ENCODE results near the gene SRRM5.
"Not testable (repeated sequence)": the region's sequence is repeated elsewhere in the genome, so short reads cannot be mapped to it uniquely, and the experiment has no call there.

Gene SRRM5

GRCh38 chr19:43616954-43617353, 5.1 kb downstream of the SRRM5 start:
- DNase-seq, result no peak

- peak in 2 of 5 donors; percentile 13 to 63 for DNase-seq
Measured at GRCh38 chr19:43618921-43619261, 7.0 kb downstream of the SRRM5 start.

GRCh38 chr19:43619262-43620060, 7.6 kb downstream of the SRRM5 start, which contains the start of gene ZNF428:
ZNF428 (minus strand) TSS chr19:43619629; CDS start chr19:43614304, 5,325 bp downstream.
- DNase-seq, result peak; percentile 79 to 87 (median 80)

- peak in 3 of 5 donors; percentile 69 to 78 (median 76) for DNase-seq
Measured at GRCh38 chr19:43620061-43621001, 8.4 kb downstream of the SRRM5 start.

- DNase-seq, result no peak
Measured at GRCh38 chr19:43622070-43622469, 10.2 kb downstream of the SRRM5 start.

- no peak for DNase-seq
Measured at GRCh38 chr19:43622956-43623355, 11.1 kb downstream of the SRRM5 start.

GRCh38 chr19:43623889-43624670, 12.2 kb downstream of the SRRM5 start:
- no peak for DNase-seq

GRCh38 chr19:43624933-43625332, 13.0 kb downstream of the SRRM5 start:
- peak; percentile 75 to 86 (median 83) for DNase-seq

GRCh38 chr19:43625918-43626579, 14.2 kb downstream of the SRRM5 start:
- DNase-seq, result no peak

- DNase-seq, result no peak
Measured at GRCh38 chr19:43626838-43627237, 14.9 kb downstream of the SRRM5 start.

GRCh38 chr19:43628646-43629326, 16.9 kb downstream of the SRRM5 start:
- no peak for DNase-seq

GRCh38 chr19:43631491-43631890, 19.6 kb downstream of the SRRM5 start:
- no peak for DNase-seq

- DNase-seq, result no peak
Measured at GRCh38 chr19:43633520-43633919, 21.6 kb downstream of the SRRM5 start.

GRCh38 chr19:43634068-43634467, 22.2 kb downstream of the SRRM5 start:
- DNase-seq, result no peak

GRCh38 chr19:43634506-43634871, 22.6 kb downstream of the SRRM5 start:
- no peak for DNase-seq

GRCh38 chr19:43634872-43635560, 23.1 kb downstream of the SRRM5 start:
- DNase-seq, result no peak

GRCh38 chr19:43635561-43635940, 23.7 kb downstream of the SRRM5 start:
- not testable (repeated sequence) for DNase-seq

- DNase-seq, result no peak
Measured at GRCh38 chr19:43636121-43636683, 24.3 kb downstream of the SRRM5 start.

GRCh38 chr19:43638214-43638994, 26.5 kb downstream of the SRRM5 start:
- DNase-seq, result no peak

GRCh38 chr19:43638995-43639518, 27.2 kb downstream of the SRRM5 start:
- no peak for DNase-seq
